Tibial nerve (tissue), 3 donors: ENCODE data around the gene SH3GLB1.

Experiments
- CTCF ChIP-seq, 5 experiments: fragments of 200-600 bp in 3 of 5; fragments of 450-650 bp in 2 of 5; sonication (generic) in 3 of 5; IDR thresholded peaks; one replicate each; pipeline ENCODE4 v1.5.1; 2016 to 2019; ENCODE audit warnings: antibody characterized with exemption in 5 of 5, mild to moderate bottlenecking in 3 of 5, moderate library complexity in 2 of 5
- POLR2A ChIP-seq, 2 donors: fragments of 450-650 bp; IDR thresholded peaks; one replicate each; pipeline ENCODE4 v1.6.1; 2017; ENCODE audit warnings: antibody characterized with exemption in 2 of 2, mild to moderate bottlenecking in 2 of 2, moderate library complexity in 2 of 2

GRCh38 chr1:86769065-86769464 lies 64.7 kb downstream of the SH3GLB1 start:
- TF ChIP-seq CTCF (IDR thresholded peaks at IDR 0.05) (no peak), POLR2A (IDR thresholded peaks at IDR 0.05) (no peak)
